ENCODE measurements around the gene ANKRD49.
"Not testable (repeated sequence)": the region's sequence is repeated elsewhere in the genome, so short reads cannot be mapped to it uniquely, and the experiment has no call there.

The ANKRD49 gene

DNA sequence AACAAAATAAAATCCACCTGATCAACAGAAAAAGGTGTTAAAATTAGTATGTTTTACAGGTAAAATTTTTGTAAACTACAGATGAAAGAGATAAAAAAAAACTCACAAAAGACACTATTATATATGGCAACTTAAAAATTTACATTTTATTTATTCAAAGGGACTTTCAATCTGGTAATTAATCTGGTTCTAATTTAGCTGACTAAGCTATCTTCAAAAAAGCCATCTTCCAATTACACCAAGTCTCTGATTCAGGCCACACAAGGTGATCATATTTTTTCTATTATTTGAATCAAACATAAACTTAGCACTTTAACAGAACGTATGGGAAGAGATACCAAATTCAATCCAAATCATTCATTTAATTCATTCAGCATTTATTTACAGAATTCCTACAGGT is 7.7 kb upstream of the ANKRD49 start:
- ATAC-seq: no peak

DNA sequence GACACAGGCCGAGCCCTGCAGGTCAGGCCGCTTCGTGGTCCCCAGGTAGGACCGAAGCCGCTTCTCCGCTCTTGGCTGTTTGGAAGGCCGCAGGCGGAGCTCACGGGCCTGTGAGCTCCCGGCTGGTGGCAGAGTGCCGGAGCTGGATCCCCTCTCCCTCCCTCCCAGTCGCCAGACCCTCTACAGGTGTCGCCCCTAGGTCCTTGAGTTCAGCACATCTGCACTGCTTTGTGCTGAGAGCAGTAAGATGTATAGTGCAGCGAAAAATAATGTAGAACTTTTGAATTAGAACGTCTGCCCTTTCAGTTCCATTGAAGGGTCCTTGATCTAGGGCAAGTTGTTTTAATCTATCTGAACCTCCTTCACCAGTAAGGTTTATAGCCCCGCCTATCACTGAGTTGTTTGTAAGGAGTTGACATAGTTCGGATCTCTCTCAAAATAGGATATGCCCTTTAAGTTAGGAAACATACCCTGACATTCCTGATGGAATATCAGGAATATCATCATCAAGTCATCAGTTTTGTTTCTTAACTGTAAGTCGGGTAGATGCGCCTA is 419 bp downstream of the ANKRD49 start:
- H3K27me3 Mint-ChIP-seq: no peaks in the 10 kb centered on the region
- no peaks in the 10 kb centered on the region for H3K9me3 Mint-ChIP-seq

More for the DNA sequence above, 7.7 kb upstream of the ANKRD49 start:
- no peak for DNase-seq
- H3K27me3 Mint-ChIP-seq: no peaks in the 10 kb centered on the region
- no peak overlapping the region for H3K27ac Mint-ChIP-seq
- no peaks in the 10 kb centered on the region for H3K4me1 Mint-ChIP-seq
- H3K4me3 Mint-ChIP-seq: no peak overlapping the region
- no peaks in the 10 kb centered on the region for H3K9me3 Mint-ChIP-seq

DNA sequence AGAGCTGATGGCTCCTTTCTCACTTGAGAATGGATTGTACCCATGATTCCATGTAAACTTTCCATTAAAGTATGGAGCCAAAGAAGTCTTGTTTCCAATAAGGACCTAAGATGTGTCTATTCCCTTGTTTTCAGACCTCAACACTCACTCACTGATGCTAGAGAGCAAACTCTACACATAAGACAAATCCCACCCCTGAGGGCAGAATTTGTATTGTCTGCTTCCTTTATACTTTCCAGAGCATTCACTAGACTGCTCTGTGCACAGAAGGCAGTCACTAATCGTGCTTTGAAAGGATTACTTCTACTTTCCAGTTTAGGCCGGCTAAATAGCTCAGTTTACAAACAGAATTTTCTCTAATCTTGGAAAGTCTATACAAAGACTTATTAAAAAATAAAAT is 6.4 kb downstream of the ANKRD49 start:
- Mint-ChIP-seq H3K9me3 (no peaks in the 10 kb centered on the region), H3K4me1 (peaks cover 4% of the 10 kb centered on the region), H3K27me3 (no peaks in the 10 kb centered on the region), H3K4me3 (no peak overlapping the region), H3K27ac (no peak overlapping the region)
- ATAC-seq: no peak
- no peak for DNase-seq

More for the DNA sequence above, 419 bp downstream of the ANKRD49 start:
- peak overlapping the region; percentile 89 to 94 for H3K4me3 Mint-ChIP-seq
- no peak for DNase-seq
- H3K27ac Mint-ChIP-seq: peak overlapping the region; percentile 99 to 100
- peak; percentile 84 for ATAC-seq
- H3K4me1 Mint-ChIP-seq: peaks cover 26% of the 10 kb centered on the region

DNA sequence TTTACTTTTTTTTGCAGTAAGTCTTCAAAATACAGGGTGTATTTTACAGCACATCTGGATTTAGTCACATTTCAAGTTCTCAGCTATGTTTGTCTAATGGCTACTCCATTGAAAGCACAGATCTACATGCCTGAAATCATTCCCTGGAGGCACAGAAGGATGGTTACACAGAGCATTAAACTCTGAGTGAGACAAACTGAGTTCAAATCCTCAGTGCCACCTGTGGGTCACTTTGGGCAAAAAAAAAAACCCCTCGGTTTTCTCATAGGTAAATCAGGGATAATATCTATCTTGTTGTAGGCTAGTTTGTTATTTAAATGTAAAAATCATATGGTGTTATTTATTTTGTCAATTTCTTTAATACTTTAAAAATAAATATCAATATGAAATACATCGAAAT is 7.7 kb downstream of the ANKRD49 start:
- DNase-seq (no peak), ATAC-seq (no peak)
- Mint-ChIP-seq H3K4me1 (no peaks in the 10 kb centered on the region), H3K27ac (no peak overlapping the region), H3K4me3 (no peak overlapping the region), H3K9me3 (no peaks in the 10 kb centered on the region), H3K27me3 (no peaks in the 10 kb centered on the region)

DNA sequence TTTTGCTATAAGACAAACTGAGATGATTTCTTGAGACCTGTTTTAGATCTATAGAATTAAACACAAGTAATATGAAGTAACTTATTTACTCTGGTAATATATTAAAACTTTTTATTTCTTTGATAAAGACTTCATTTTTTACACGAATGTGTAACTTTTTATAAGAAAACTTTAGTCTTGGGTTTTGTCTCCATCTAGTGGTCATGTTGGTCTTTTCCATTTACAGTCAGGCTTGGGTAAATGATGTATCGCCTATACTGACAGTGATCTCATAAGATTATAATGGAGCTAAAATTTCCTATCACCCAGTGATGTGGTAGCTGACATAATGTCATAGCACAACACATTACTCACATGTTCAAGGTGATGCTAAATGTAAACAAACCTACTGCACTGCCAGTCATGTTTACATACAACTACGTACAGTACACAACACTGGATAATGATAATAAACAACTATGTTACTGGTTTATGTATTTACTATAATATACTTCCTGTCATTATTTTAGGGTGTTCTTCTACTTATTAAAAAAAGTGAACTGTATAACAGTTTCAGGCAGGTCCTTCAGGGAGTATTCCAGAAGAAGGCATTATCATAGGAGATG is 11.0 kb downstream of the ANKRD49 start:
- H3K27me3 Mint-ChIP-seq: no peaks in the 10 kb centered on the region
- DNase-seq (no peak), ATAC-seq (peak; percentile 71)
- H3K4me3 Mint-ChIP-seq: no peak overlapping the region
- H3K4me1 Mint-ChIP-seq: no peaks in the 10 kb centered on the region
- H3K27ac Mint-ChIP-seq: no peak overlapping the region
- no peaks in the 10 kb centered on the region for H3K9me3 Mint-ChIP-seq

DNA sequence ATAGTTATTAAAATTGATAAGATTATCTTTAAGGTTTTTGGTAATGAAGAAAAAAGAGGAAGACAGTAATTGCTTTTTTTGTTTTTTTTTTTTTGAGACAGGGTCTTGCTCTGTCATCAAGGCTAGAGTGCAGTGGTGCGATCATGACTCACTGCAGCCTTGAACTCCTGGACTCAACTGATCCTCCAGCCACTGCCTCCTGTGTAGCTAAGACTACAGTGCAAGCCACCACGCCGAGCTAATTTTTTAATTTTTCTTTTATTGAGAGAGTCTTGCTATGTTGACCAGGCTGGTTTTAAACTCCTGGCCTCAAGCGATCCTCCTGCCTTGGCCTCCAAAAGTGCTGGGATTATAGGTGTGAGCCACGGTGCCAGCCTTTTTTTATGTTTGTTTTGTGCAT is 12.7 kb downstream of the ANKRD49 start:
- H3K27me3 Mint-ChIP-seq: peaks cover 12% of the 10 kb centered on the region
- not testable (repeated sequence) for H3K9me3 Mint-ChIP-seq, H3K4me3 Mint-ChIP-seq, H3K4me1 Mint-ChIP-seq, DNase-seq, ATAC-seq, H3K27ac Mint-ChIP-seq

DNA sequence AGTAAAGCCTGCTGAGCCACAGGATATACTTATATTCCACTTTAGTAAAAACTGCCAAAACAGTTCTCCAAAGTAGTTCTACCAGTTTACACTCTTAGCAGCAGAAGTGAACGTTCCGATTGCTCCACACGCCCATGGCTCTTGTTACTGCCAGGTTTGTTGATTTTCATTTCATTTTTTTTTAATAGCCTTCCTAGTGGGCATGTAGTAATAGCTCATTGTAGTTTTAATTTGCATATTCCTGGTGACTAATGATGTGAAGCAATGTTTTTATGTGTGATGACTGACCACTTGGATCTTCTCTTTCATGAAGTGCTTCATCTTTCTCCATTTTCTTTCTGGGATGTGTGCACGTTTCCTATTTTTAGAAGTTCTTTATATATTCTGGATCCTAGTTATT is 13.7 kb downstream of the ANKRD49 start:
- H3K4me3 Mint-ChIP-seq: no peak overlapping the region
- peaks cover 7% of the 10 kb centered on the region for H3K4me1 Mint-ChIP-seq
- ATAC-seq: no peak
- peaks cover 21% of the 10 kb centered on the region for H3K27me3 Mint-ChIP-seq
- H3K27ac Mint-ChIP-seq: no peak overlapping the region
- no peak for DNase-seq
- H3K9me3 Mint-ChIP-seq: no peaks in the 10 kb centered on the region

DNA sequence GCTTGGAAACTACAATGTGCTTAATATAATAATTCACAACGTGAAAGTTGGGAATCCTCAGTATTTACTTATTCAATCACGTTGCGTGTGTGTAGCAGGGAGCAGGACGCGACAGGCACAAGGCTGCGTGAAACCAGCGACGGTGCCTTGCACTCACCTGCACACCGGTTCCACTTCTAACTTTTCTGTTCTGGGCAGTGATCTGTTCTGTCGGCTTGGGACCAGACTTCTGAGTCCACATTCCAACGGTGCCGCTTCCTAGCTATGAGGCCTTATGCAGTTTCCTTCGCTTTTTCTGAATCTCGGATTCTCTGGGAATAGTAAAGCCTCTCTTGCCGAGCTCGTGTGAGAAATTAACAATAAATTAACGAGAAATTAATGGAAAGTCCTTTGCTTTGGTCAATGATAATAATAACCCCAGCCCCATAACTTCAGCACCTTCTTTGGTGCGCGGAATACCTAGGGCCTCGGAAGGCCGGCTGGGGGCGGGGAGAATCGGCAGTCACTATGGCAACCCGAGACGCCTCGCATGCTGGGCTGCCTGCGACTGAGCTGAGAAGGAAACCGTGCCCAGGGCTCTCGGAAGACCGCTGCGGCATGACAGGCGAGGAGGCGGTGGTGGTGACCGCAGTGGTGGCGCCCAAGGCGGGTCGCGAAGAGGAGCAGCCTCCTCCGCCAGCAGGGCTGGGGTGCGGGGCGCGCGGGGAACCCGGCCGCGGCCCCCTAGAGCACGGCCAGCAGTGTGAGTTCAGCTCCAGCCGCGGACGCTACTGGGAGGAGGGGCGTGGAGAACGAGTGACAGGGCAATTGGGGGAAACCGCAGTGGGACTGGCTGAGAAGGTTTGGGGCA is 18.4 kb downstream of the ANKRD49 start, which contains the start of gene C11orf97:
Gene C11orf97, plus strand, starts transcription at position 530 of the 850 bp plus-strand sequence. Its CDS starts 68 bp downstream, at position 598.
- Mint-ChIP-seq H3K27me3 (peaks cover 26% of the 10 kb centered on the region), H3K9me3 (no peaks in the 10 kb centered on the region), H3K27ac (peak within 1 kb of the TSS; percentile 63 to 67), H3K4me1 (peaks cover 17% of the 10 kb centered on the region), H3K4me3 (peak within 1 kb of the TSS; percentile 84)
- DNase-seq: peak; percentile 42 to 58
- peak; percentile 93 for ATAC-seq

DNA sequence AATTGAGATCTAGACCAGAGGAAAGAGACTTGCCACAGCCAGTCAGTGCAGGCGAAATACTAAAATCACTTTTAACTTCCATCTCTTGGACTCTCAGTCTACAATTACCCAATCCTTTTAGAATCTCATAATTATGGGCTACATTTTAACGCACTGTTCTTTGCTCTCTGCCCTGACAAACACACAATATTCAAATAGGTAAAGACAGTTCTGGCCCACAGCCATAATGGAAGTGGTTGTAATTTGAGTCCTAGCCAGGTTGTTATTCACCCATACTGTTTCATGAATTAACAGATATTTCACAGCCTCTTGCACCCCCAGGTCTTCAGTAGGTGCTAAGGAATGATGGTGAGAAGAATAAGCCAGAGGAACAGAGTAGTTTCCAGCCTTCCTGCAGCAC is 19.3 kb downstream of the ANKRD49 start:
- DNase-seq (no peak), ATAC-seq (peak; percentile 11)
- Mint-ChIP-seq H3K27me3 (peaks cover 26% of the 10 kb centered on the region), H3K9me3 (no peaks in the 10 kb centered on the region), H3K4me1 (peaks cover 17% of the 10 kb centered on the region), H3K27ac (no peak overlapping the region), H3K4me3 (peak overlapping the region in 1 of 2 donors; percentile 41)

DNA sequence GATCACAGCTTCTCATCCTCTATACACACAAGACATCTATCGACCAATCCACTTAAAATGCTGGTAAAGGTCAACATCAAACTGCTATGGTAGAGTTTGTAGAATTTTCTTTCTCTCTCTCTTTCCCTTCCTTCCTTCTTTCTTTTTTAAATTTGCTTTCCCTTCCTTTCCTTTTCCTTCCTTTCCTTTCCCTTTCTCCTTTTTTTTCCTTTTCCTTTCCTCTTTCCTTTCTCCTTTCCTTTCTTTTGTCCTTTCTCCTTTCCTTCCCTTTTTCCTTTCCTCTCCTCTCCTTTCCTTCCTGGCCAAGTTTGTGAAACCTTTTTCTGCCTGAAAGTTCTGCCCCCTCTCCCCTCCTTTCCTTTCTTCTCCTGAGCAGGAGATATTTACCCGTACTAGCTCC is 21.6 kb downstream of the ANKRD49 start:
- ATAC-seq: no peak
- peaks cover 17% of the 10 kb centered on the region for H3K4me1 Mint-ChIP-seq
- no peaks in the 10 kb centered on the region for H3K9me3 Mint-ChIP-seq

DNA sequence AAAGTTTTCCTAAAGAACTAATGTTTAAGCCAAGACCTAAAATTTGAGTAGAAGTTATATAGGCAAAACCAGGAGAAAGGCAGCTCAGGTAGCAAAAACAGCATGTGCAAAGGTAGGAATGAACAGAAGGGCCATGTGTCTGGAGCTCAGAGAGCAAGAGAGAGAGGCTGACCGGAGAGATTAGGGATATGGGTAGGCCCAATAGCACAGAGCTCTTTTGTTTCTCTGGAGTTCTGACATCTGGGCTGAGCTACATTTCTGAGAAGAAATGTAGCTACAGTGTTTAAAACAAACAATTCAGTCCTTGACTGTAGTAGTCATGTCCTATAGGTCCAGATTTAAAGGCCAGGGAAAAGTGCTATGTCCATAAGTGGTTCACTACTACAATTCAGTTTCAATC is 22.9 kb downstream of the ANKRD49 start:
- Mint-ChIP-seq H3K27me3 (peaks cover 12% of the 10 kb centered on the region), H3K27ac (no peak overlapping the region), H3K4me3 (no peak overlapping the region), H3K9me3 (no peaks in the 10 kb centered on the region), H3K4me1 (peaks cover 17% of the 10 kb centered on the region)
- DNase-seq: no peak
- ATAC-seq: no peak

More for the DNA sequence above, 21.6 kb downstream of the ANKRD49 start:
- H3K27ac Mint-ChIP-seq: no peak overlapping the region
- no peak for DNase-seq
- H3K4me3 Mint-ChIP-seq: no peak overlapping the region
- H3K27me3 Mint-ChIP-seq: peaks cover 25% of the 10 kb centered on the region

DNA sequence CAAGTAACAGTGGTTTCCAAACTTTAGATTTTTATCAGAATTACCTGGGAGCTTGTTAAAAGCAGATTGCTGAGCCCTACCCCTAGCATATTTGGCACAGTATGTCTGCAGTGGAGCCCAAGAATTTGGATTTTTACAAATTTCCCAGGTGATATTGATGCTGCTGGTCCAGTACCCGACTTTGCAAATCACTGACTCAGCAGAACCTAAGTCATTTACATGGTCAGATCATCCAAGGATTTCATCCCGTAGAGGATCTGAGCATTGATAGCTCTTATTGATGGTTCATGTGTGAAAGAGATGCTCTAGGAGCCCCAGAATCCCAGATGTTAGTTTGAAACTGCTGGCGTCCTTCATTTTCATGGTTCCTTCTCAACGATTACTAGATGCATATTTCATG is 24.5 kb downstream of the ANKRD49 start:
- DNase-seq (no peak), ATAC-seq (no peak)
- H3K27me3 Mint-ChIP-seq: peaks cover 10% of the 10 kb centered on the region
- H3K4me3 Mint-ChIP-seq: no peak overlapping the region
- no peaks in the 10 kb centered on the region for H3K9me3 Mint-ChIP-seq
- H3K4me1 Mint-ChIP-seq: peaks cover 2% of the 10 kb centered on the region
- H3K27ac Mint-ChIP-seq: no peak overlapping the region

DNA sequence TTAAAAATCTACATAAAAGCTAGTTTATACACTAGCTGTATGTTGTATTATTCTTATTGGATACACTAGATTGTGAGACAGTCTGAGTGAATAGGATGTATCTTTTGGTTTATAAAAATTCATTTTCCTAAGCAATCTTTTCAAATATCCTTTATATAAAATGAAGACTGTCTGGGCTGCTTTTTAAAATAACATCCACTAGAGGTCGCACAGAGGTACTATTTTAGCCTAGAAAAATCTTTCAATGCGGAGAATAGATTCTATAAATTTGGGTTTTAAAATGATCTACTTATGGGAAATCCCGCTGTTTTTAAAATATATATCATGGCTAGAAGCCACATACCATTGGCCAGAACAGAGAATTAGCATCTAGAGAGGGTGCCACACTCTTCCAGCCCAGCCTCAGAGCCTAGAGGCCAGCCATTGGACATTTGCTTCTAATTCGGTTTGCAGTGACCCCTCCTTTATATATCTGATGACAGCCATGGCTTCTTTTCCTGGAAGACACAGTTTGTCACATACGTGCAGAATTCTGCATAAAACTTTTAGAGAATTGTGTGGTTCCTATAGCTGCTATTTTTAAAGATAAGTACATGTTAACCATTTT is 25.8 kb downstream of the ANKRD49 start:
- ATAC-seq: no peak
- no peak for DNase-seq
- no peaks in the 10 kb centered on the region for H3K4me1 Mint-ChIP-seq
- H3K4me3 Mint-ChIP-seq: no peak overlapping the region
- no peak overlapping the region for H3K27ac Mint-ChIP-seq
- no peaks in the 10 kb centered on the region for H3K9me3 Mint-ChIP-seq
- H3K27me3 Mint-ChIP-seq: peaks cover 14% of the 10 kb centered on the region

DNA sequence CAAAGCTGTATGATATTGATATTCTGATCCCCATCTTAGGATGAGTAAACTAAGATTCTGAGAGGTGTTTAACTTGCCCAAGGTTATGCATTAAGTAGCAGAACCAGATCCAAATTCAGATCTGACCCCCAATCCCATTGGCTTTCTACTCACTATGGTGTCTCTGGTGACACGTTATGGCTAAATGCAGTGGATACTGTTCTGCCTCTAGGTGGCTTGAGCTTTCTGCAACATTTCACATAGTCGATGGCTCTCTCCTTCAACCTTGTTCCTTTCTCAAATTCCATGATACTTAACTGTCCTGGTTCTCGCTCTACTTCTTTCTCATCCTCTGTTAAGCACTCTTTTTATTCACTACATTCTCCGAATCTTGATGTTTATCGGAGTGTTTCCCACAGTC is 27.9 kb downstream of the ANKRD49 start:
- Mint-ChIP-seq H3K27me3 (peaks cover 19% of the 10 kb centered on the region), H3K4me3 (no peak overlapping the region)

DNA sequence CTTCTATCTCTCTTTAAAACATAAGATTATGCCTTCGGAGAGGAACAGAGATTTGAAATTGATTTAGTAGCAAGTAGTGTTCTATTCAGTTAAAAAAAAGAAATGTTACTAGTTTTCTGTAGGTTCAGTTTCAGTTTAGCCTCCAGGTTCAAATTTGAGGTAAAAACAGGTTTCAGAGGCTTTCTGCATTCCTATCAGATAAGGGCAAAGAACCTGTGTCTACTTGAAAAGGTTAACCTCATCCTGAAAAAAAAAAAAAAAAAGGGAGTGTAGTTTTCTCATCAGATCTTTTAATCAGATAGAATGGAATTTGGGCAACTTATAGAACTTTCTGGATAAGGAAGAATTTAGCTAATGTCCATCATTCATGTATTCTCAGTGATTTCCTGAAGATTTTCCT is 30.6 kb downstream of the ANKRD49 start:
- no peak overlapping the region for H3K4me3 Mint-ChIP-seq
- peaks cover 26% of the 10 kb centered on the region for H3K27me3 Mint-ChIP-seq
- H3K9me3 Mint-ChIP-seq: no peaks in the 10 kb centered on the region
- H3K27ac Mint-ChIP-seq: no peak overlapping the region
- ATAC-seq (no peak), DNase-seq (no peak)
- H3K4me1 Mint-ChIP-seq: no peaks in the 10 kb centered on the region

More for the DNA sequence above, 27.9 kb downstream of the ANKRD49 start:
- H3K27ac Mint-ChIP-seq: no peak overlapping the region
- H3K4me1 Mint-ChIP-seq: no peaks in the 10 kb centered on the region
- H3K9me3 Mint-ChIP-seq: no peaks in the 10 kb centered on the region
- ATAC-seq: no peak
- DNase-seq: no peak
